HG03571 (cell line): ENCODE data around the gene SNX8.

Experiments
- ATAC-seq: cut with Tn5 transposase; IDR thresholded peaks from one replicate; pipeline ENCODE4 v1.9.1; 2021; ENCODE audit not compliant: unreplicated experiment

The SNX8 gene

GRCh38 chr7:2205036-2205780, 109.0 kb downstream of the SNX8 start:
- no peak for ATAC-seq

DNA sequence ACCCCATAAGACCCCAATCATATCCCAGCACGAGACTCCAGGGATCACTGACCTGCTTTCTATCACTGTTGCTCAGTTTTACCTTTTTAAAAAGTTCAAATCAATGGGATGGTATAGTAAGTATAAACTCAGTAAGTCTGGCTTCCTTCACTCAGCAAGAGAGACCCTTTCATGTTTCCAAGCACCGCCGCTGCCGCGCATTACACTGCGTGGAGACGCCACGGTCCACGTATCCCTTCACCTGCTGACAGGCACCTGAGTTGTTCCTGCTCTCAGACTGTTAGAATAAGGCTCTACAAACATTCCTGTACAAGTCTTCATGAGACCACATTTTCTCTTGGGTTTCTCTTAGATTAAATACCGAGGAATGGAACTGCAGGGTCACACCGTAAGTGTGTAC, 109.8 kb downstream of the SNX8 start:
- no peak for ATAC-seq

DNA sequence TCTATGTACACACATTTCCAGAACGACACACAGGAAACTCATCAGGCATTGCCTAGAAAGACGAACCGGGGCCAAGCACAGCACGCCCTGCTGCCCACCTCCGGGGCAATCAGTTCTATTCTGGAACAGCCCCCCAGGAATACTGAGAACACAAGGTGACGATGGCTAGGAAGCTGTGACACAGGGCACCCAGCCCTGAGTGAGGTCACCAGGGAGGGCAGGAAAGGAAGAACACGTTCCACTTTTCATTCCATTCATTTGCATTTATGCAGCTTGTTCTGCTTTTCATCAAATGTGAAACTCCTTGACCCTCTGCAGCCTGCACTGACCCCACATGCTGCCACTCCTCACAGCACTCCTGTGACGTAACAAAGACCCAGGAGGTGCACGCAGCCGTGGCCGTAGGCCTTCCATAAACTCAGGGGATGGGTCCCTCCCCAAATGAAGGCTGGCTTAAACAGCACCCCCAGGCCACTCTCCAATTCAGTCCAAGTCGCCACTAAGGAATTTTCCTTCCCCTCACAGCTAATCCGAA, 110.4 kb downstream of the SNX8 start:
- ATAC-seq, result no peak

DNA sequence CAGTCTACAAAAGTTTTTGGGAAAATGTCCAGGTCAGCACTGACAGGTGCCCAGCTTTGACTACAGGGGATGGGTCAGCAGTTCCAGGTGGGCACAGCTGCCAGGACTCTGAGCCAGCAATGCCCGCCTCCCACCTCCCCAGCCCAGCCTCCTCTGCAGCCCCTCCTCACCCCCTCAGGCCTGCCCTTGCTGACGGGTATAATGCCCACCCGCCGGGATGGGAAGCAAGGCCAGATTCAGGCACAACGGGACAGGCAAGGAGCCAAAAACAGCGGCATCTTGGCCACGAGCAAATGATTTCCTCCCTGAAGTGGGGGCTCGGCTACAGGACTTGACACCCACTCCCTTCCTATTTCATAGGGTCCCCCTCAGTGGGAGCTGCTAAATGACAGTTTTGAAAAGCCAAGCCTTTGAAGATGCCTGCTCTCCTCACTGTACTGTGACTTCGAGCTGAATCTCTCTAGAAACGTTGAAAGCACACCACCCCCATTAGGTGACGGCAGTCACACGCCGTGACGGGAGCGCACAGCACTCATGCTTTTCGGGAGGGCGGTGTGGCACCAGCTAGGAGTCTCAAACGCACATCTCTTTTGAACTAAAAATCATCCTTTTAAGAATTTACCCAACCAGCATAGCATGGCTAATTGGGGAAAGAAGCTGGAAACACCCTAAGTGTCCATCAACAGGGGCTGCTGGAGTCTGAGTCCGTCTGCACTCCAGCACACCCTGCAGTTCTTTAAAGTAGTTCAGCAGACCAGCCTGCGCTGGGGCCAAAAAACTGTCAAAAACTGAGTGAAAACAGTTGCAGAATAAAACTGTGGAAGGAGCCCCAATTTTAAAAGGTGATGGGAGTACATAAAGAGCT, 111.1 kb downstream of the SNX8 start:
- ATAC-seq, result no peak

DNA sequence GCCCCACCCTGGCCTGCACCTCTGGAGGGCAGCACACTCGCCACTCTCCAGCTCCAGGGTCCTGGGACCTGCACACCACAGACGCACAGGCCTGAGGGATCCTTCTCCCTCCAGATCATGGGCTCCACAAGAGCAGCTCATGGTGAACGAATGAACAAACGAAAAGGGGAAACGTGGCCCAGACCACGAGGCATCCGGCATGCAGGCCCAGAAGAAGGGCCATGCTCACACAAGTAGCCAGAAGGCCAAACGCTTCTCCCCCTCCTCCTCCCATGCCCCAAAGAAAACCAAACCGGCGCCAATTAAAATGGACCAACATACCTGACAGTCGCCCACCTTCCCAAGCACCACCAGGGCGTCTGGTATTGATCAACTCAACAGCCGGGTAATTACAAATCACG, 111.9 kb downstream of the SNX8 start:
- no peak for ATAC-seq
